GM08714 (cell line): Measurements from ENCODE around the gene LRP6.

Experiments
- H3K4me3 ChIP-seq: fragments of 200-500 bp; sonication (Bioruptor generic); 2 replicates; pipeline ENCODE4 v1.5.1; 2014; ENCODE audit warnings: mild to moderate bottlenecking, low read length, inconsistent platforms
- ZNF274 ChIP-seq: IDR thresholded peaks from 2 replicates; pipeline ENCODE4 v1.6.1; 2012; ENCODE audit warnings: mild to moderate bottlenecking, low read depth, low read length

LRP6 gene

DNA sequence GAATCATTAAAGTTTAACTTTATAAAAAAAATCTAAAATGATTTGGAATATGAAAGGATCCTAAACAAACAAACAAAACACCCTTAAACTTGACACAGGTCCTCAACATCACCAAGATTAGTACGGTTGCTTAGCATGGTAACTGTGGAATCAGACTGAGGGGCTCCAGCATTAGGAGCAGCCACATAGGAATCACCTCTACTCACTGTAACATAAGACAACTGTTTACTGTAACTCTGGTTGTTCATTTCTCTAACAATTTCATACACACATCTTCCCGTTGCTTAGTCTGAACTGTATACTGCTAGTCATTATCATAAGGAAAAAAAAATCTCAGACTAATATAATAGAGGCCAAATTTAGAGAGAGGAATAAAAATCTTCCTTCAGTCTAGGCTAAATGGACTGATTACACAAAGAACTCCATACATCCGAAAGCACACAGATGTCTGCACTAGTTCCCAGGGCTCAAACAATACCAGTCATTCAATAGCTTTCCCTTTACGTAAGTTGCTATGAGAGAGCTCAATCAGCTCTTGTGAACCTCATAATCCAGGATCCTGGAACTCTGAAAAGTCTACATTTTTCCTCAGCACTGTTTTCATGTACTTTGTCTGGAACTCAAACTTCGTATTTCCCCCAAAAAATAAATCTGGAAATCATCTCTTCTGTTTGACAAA, 26.0 kb downstream of the LRP6 start:
- TF ChIP-seq ZNF274 = no peak
- H3K4me3 ChIP-seq = no peak overlapping the region

GRCh38 chr12:12239127-12239526, 27.7 kb downstream of the LRP6 start:
- no peak for TF ChIP-seq ZNF274

GRCh38 chr12:12238605-12239004, 28.2 kb downstream of the LRP6 start:
- no peak overlapping the region for H3K4me3 ChIP-seq
- no peak for TF ChIP-seq ZNF274

More at GRCh38 chr12:12239127-12239526, 27.7 kb downstream of the LRP6 start:
- H3K4me3 ChIP-seq = no peak overlapping the region

DNA sequence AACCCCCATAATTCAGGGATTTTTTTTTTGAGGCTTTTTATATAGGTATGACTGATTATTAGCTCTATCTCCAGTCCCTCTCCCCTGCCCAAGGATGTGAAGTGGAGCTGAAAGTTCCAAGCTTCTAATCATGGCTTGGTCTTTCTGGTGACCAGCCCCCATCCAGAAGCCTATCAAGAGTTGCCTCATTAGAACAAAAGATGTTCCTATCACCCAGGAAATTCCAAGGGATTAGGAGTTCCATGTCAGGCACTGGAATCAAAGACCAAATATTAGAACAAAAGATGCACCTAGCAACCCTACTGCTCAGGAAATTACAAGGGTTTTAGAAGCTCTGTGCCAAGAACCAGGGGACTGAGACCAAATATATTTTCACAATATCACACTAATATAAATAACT, 29.9 kb downstream of the LRP6 start:
- no peak for TF ChIP-seq ZNF274

GRCh38 chr12:12230275-12230674, 36.6 kb downstream of the LRP6 start:
- no peak for TF ChIP-seq ZNF274
- no peak overlapping the region for H3K4me3 ChIP-seq

More for the DNA sequence above, 29.9 kb downstream of the LRP6 start:
- no peak overlapping the region for H3K4me3 ChIP-seq

DNA sequence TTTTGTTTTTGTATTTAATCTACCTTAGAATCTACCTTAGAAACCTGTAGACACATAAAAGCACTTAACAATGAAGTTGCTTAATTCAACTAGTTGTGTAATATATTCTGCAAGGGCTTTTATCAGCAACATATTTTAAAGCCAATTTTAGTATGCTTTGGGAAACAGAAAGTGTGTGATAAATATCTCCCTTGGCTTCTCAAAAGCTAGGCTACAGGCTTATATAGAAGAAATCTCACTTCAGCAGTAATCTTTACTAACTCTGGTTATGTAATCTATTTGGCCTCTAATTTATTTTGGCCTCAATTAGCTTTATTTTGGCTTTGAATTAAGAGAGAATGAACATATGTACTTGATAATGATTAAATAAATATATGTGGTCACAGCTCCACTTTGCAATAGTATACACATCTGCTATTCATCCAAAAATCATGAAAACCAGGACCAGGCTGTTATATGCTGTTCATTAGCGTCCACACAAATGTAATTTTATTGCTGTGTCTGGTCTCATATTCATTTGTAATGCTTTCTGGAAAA, 37.2 kb downstream of the LRP6 start:
- TF ChIP-seq ZNF274 = no peak
- no peak overlapping the region for H3K4me3 ChIP-seq

DNA sequence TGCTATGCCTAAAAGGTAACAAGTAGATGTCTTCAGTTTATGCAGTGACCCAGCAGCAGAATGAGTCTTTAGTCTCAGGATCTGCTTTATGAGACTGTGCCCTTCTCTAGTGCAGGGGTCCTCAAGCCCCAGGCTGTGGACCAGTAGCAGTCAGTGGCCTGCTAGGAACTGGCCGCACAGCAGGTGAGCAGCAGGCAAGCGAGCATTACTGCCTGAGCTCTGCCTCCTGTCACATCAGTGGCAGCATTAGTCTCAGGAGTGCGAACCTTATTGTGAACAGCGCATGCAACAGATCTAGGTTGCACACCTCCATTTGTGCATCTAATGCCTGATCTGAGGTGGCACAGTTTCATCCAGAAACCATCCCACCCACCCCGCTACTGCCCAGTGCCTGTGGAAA, 38.4 kb downstream of the LRP6 start:
- no peak overlapping the region for H3K4me3 ChIP-seq
- TF ChIP-seq ZNF274 = no peak

GRCh38 chr12:12226187-12226586, 40.7 kb downstream of the LRP6 start:
- no peak for TF ChIP-seq ZNF274
- no peak overlapping the region for H3K4me3 ChIP-seq

GRCh38 chr12:12224240-12224940, 42.5 kb downstream of the LRP6 start:
- H3K4me3 ChIP-seq = no peak overlapping the region

GRCh38 chr12:12221560-12221959, 45.3 kb downstream of the LRP6 start:
- no peak for TF ChIP-seq ZNF274
- H3K4me3 ChIP-seq = no peak overlapping the region

More at GRCh38 chr12:12224240-12224940, 42.5 kb downstream of the LRP6 start:
- TF ChIP-seq ZNF274 = no peak

- TF ChIP-seq ZNF274 = no peak
- no peak overlapping the region for H3K4me3 ChIP-seq
These were observed 47.2 kb downstream of the LRP6 start for GRCh38 chr12:12219664-12220063.

DNA sequence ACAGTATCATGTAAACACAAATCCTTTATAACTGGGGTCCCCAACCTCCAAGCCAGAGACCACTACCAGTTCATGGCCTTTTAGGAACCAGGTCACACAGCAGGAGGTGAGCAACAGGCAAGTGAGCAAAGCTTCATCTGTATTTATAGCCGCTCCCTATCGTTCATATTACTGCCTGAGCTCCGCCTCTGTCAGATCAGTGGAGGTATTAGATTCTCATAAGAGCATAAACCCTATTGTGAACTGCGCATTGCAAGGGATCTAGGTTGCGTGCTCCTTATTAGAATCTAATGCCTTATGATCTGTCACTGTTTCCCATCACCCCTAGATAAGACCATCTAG, 49.9 kb downstream of the LRP6 start:
- no peak for TF ChIP-seq ZNF274
- 0 out of 2 replicates have a peak overlapping the region, but pooled peaks have one; percentile 26 for H3K4me3 ChIP-seq

GRCh38 chr12:12216349-12217017, 50.4 kb downstream of the LRP6 start:
- H3K4me3 ChIP-seq = no peak overlapping the region

DNA sequence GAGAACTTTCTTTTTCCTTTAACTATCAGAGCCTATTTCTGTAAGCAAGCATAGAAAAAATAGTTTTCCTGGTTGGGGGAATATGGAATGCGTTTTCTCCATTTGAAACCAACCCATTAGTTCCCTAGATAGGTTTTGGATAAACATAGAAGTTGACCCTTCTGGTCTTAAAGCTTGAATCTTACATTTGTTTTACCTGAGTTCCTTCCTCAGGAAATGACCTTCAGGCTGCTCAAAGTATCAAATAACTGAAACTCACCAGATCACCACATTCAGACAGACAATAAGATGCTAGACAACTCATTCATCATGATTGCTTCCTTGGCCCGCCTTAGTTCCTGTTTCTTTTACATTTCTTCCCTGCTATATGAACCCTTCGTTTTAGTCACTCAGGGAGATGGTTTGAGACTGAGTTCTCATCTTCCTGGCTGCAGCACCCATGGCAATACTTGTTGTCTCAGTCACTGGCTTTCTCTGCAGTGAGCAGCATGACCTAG, 52.2 kb downstream of the LRP6 start:
- H3K4me3 ChIP-seq = no peak overlapping the region
- no peak for TF ChIP-seq ZNF274

More at GRCh38 chr12:12216349-12217017, 50.4 kb downstream of the LRP6 start:
- no peak for TF ChIP-seq ZNF274

- TF ChIP-seq ZNF274 = no peak
- no peak overlapping the region for H3K4me3 ChIP-seq
These were observed 52.6 kb downstream of the LRP6 start for GRCh38 chr12:12214201-12214600.

DNA sequence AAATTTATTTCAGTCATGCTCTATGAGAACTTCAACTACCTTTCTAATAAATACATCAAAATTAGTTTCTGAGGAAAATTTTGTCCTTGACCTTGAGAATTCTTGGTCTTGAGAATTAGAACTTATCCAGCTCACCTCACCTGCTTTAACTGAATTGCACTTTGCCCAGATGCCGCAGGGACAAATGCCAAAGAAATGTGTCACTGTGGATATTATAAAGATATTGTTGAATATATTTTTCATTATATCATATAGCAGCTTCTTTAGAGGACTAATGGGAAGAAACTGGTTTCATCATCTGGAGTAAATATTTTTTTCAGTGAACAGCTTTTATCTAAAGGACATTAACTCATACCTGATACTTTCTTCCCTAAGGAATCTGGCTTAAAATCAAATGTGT, 54.1 kb downstream of the LRP6 start:
- no peak for TF ChIP-seq ZNF274
- H3K4me3 ChIP-seq = no peak overlapping the region
